ENCODE data around the gene TMEM18. TPM values are rescaled to one million over a fixed set of nuclear protein-coding genes. Genes with fewer than 3 reads are reported as not detected.

TMEM18 gene
- total RNA-seq, 2 donors from 2014 or later, result 16.4 to 19.6 TPM

GRCh38 chr2:636641-637405, 40.4 kb downstream of the TMEM18 start:
- Histone ChIP-seq H3K4me1 (no peaks in the 10 kb centered on the region), H3K4me3 (peak overlapping the region; percentile 28), H3K36me3 (no peaks in the 10 kb centered on the region), H3K9me3 (no peaks in the 10 kb centered on the region), H3K9ac (ENCODE audit: low read depth in 2 of 2, low read length in 2 of 2) (peak overlapping the region in 1 of 2 donors; percentile 60), H3K27ac (no peak overlapping the region), H3K27me3 (no peaks in the 10 kb centered on the region)
- TF ChIP-seq CTCF (IDR thresholded peaks at IDR 0.05), result peak; percentile 71
- intact Hi-C loops (cut with DNase I), result loop anchor here (5.0 kb wide), 1 partner anchor 390 kb away; no protein-coding TSS in a partner anchor
- peak; percentile 71 for DNase-seq

- no peaks in the 10 kb centered on the region for H3K36me3 ChIP-seq
- H3K9ac ChIP-seq (ENCODE audit: low read depth in 2 of 2, low read length in 2 of 2), result peak overlapping the region in 1 of 2 donors; percentile 60
- peak overlapping the region; percentile 28 for H3K4me3 ChIP-seq
- DNase-seq, result no peak
- H3K4me1 ChIP-seq, result no peaks in the 10 kb centered on the region
- no peaks in the 10 kb centered on the region for H3K27me3 ChIP-seq
- no peak overlapping the region for H3K27ac ChIP-seq
- H3K9me3 ChIP-seq, result no peaks in the 10 kb centered on the region
- no peak for TF ChIP-seq CTCF (IDR thresholded peaks at IDR 0.05)
- intact Hi-C loops (cut with DNase I), result loop anchor here (5.0 kb wide), 1 partner anchor 389 kb away; no protein-coding TSS in a partner anchor
Measured at GRCh38 chr2:635687-636621, 41.3 kb downstream of the TMEM18 start.

- intact Hi-C loops (cut with DNase I), result loop anchor here (5.0 kb wide), 1 partner anchor 388 kb away; no protein-coding TSS in a partner anchor
- H3K27ac ChIP-seq, result no peak overlapping the region
- H3K9me3 ChIP-seq, result no peaks in the 10 kb centered on the region
Measured at GRCh38 chr2:634636-635388, 42.4 kb downstream of the TMEM18 start.

GRCh38 chr2:634041-634440, 43.2 kb downstream of the TMEM18 start:
- Histone ChIP-seq H3K4me1 (no peaks in the 10 kb centered on the region), H3K9me3 (no peaks in the 10 kb centered on the region), H3K36me3 (no peaks in the 10 kb centered on the region), H3K9ac (ENCODE audit: low read depth in 2 of 2, low read length in 2 of 2) (no peak overlapping the region), H3K27ac (no peak overlapping the region), H3K4me3 (no peak overlapping the region), H3K27me3 (no peaks in the 10 kb centered on the region)
- DNase-seq, result no peak
- no peak for TF ChIP-seq CTCF (IDR thresholded peaks at IDR 0.05)
- intact Hi-C loops (cut with DNase I), result no loop called here

More at GRCh38 chr2:634636-635388, 42.4 kb downstream of the TMEM18 start:
- TF ChIP-seq CTCF (IDR thresholded peaks at IDR 0.05), result no peak
- DNase-seq, result no peak
- H3K4me3 ChIP-seq, result no peak overlapping the region
- H3K4me1 ChIP-seq, result no peaks in the 10 kb centered on the region
- H3K9ac ChIP-seq (ENCODE audit: low read depth in 2 of 2, low read length in 2 of 2), result no peak overlapping the region
- H3K36me3 ChIP-seq, result no peaks in the 10 kb centered on the region
- no peaks in the 10 kb centered on the region for H3K27me3 ChIP-seq

- H3K4me1 ChIP-seq, result no peaks in the 10 kb centered on the region
- H3K4me3 ChIP-seq, result no peak overlapping the region
- intact Hi-C loops (cut with DNase I), result no loop called here
- no peak overlapping the region for H3K9ac ChIP-seq (ENCODE audit: low read depth in 2 of 2, low read length in 2 of 2)
- no peaks in the 10 kb centered on the region for H3K27me3 ChIP-seq
- no peak overlapping the region for H3K27ac ChIP-seq
- no peaks in the 10 kb centered on the region for H3K36me3 ChIP-seq
- H3K9me3 ChIP-seq, result no peaks in the 10 kb centered on the region
- TF ChIP-seq CTCF (IDR thresholded peaks at IDR 0.05), result no peak
- DNase-seq, result no peak
Measured at GRCh38 chr2:633371-633770, 43.8 kb downstream of the TMEM18 start.

Data from colonic mucosa (tissue), 4 donors.